Erythroblast (primary cell): ENCODE measurements around the gene ZMYND8.

Experiments used
- GATA1 ChIP-seq: IDR thresholded peaks from 2 replicates; pipeline ENCODE4 v1.6.1; 2011; ENCODE audit warnings: low read depth, mild to moderate bottlenecking, control low read depth, low read length, moderate library complexity
- POLR2A ChIP-seq: IDR thresholded peaks from 2 replicates; pipeline ENCODE4 v1.6.1; 2011; ENCODE audit warnings: mild to moderate bottlenecking, low read length

- TF ChIP-seq POLR2A (no peak), GATA1 (no peak)
These were observed 192.4 kb downstream of the ZMYND8 start for GRCh38 chr20:47164140-47164539.
